Gastrocnemius medialis (tissue), 4 donors: ENCODE measurements around the gene COBL. TPM values are rescaled to one million over a fixed set of nuclear protein-coding genes. Genes with fewer than 3 reads are reported as not detected.

Experiments
- ATAC-seq, 2 donors: fragments of 150-250 bp; one replicate each; pipeline ENCODE4 v1.9.1; 2016
- DNase-seq, 2 donors: peaks; one replicate each; pipeline ENCODE4 v3.0.0-alpha.2; 2019
- H3K27ac ChIP-seq, 4 donors: fragments of 200-600 bp; sonication (generic); 1 replicate in 1 of 4; 2 replicates in 3 of 4; pipeline ENCODE4 v1.5.1; 2016 to 2018; ENCODE audit warnings: mild to moderate bottlenecking in 2 of 4, moderate library complexity in 1 of 4
- H3K27me3 ChIP-seq, 3 donors: fragments of 200-600 bp; sonication (generic) in 2 of 3; 1 replicate in 1 of 3; 2 replicates in 2 of 3; pipeline versions ENCODE4 v1.5.1 to v1.6.0; 2016 to 2019; ENCODE audit warnings: mild to moderate bottlenecking in 1 of 3, moderate library complexity in 1 of 3
- H3K36me3 ChIP-seq, 2 donors: fragments of 200-600 bp; sonication (generic) in 1 of 2; one replicate each; pipeline ENCODE4 v1.5.1; 2017 to 2018
- H3K4me1 ChIP-seq, 2 donors: fragments of 200-600 bp; sonication (generic) in 1 of 2; one replicate each; pipeline ENCODE4 v1.5.1; 2016 to 2017; ENCODE audit warnings: mild to moderate bottlenecking in 2 of 2
- H3K4me3 ChIP-seq, 4 donors: fragments of 200-600 bp; sonication (generic) in 3 of 4; 1 replicate in 1 of 4; 2 replicates in 3 of 4; pipeline ENCODE4 v1.5.1; 2016 to 2019; ENCODE audit warnings: mild to moderate bottlenecking in 2 of 4
- H3K9me3 ChIP-seq, 3 donors: fragments of 200-600 bp; sonication (generic) in 2 of 3; 1 replicate in 1 of 3; 2 replicates in 2 of 3; pipeline ENCODE4 v1.5.1; 2016 to 2019
- POLR2A ChIP-seq, 2 donors: fragments of 450-650 bp; IDR thresholded peaks; one replicate each; pipeline ENCODE4 v1.6.1; 2017; ENCODE audit warnings: antibody characterized with exemption in 2 of 2, mild to moderate bottlenecking in 2 of 2, moderate library complexity in 2 of 2
- in situ Hi-C, 4 donors: fragments of 200-750 bp; cut with MboI; loops; one replicate each; pipeline versions ENCODE4 v1.15.0 to v1.8.0; 2017; ENCODE audit warnings: low sequenced_read_pairs in 4 of 4
- intact Hi-C: fragments of 100-400 bp; cut with DNase I; formaldehyde crosslinking; loops from one replicate; pipeline ENCODE4 v1.15.1; 2023; ENCODE audit warnings: low total_unique reads
- total RNA-seq, 4 donors: library from RNA; depleted of rRNA; stranded (reverse); fragments of >200 nt; gene quantifications; one replicate each; pipeline versions ENCODE4 v1.1.0 to v1.2.3, GENCODE V29; 2016
- TF ChIP-seq, protein P1 (sequence below), 5 experiments: fragments of 450-650 bp in 3 of 5; fragments of 200-600 bp in 2 of 5; sonication (generic) in 2 of 5; IDR thresholded peaks in 4 of 5; conservative IDR thresholded peaks in 1 of 5; 1 replicate in 4 of 5; 2 replicates in 1 of 5; pipeline ENCODE4 v1.5.1; 2016 to 2019; ENCODE audit warnings: antibody characterized with exemption in 5 of 5, mild to moderate bottlenecking in 3 of 5, moderate library complexity in 3 of 5

The COBL gene
- total RNA-seq, 4 donors from 2014 or later: 82.1 to 170 (median 124) TPM

DNA sequence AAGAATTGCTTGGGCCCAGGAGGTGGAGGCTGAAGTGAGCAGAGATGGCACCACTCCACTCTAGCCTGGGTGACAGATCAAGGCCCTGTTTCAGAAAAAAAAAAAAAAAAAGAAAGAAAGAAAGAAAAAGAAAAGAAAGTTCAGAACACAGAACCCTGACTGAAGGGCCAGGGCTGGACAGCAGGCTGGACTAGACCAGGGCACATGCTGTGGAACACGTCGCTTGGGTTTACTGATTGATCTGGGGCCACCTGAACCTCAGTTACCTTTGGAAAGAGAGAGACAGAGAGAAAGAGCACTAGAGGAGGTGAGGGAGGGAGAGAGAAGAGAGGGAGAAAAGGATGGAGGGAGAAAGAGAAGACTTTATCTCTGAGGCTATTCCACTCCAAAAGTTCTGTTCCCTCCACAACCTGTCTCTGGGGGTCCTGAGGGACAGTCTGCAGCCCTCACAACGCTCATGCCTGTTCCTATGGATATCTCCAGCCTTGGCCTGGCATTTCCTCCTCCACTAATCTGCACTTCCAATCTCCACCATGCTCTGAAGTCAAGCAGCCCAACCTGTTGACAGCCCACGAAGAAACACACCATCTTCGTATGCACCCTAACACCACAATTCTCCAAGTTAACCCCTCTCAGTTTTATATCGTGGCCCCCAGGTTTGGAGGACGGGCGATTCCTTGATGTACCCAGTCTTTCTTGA lies 81.8 kb downstream of the COBL start:
- in situ Hi-C loops: no loop called here
- no peak for DNase-seq
- no peaks in the 10 kb centered on the region for H3K36me3 ChIP-seq
- H3K4me3 ChIP-seq: no peak overlapping the region
- H3K27ac ChIP-seq: peak overlapping the region; percentile 83 to 91 (median 88)
- H3K4me1 ChIP-seq: peaks cover 30 to 32% of the 10 kb centered on the region in 2 donors
- ATAC-seq: no peak
- H3K27me3 ChIP-seq: no peaks in the 10 kb centered on the region
- intact Hi-C loops: loop anchor here (2.0 kb wide), 2 partner anchors 14 to 44 kb away; no protein-coding TSS in a partner anchor
- TF ChIP-seq POLR2A (IDR thresholded peaks at IDR 0.05): no peak
- TF ChIP-seq, protein P1, sequence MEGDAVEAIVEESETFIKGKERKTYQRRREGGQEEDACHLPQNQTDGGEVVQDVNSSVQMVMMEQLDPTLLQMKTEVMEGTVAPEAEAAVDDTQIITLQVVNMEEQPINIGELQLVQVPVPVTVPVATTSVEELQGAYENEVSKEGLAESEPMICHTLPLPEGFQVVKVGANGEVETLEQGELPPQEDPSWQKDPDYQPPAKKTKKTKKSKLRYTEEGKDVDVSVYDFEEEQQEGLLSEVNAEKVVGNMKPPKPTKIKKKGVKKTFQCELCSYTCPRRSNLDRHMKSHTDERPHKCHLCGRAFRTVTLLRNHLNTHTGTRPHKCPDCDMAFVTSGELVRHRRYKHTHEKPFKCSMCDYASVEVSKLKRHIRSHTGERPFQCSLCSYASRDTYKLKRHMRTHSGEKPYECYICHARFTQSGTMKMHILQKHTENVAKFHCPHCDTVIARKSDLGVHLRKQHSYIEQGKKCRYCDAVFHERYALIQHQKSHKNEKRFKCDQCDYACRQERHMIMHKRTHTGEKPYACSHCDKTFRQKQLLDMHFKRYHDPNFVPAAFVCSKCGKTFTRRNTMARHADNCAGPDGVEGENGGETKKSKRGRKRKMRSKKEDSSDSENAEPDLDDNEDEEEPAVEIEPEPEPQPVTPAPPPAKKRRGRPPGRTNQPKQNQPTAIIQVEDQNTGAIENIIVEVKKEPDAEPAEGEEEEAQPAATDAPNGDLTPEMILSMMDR (IDR thresholded peaks at IDR 0.05 in 4 of 5, conservative IDR thresholded peaks at IDR 0.05 in 1 of 5): no peak
- H3K9me3 ChIP-seq: no peaks in the 10 kb centered on the region

DNA sequence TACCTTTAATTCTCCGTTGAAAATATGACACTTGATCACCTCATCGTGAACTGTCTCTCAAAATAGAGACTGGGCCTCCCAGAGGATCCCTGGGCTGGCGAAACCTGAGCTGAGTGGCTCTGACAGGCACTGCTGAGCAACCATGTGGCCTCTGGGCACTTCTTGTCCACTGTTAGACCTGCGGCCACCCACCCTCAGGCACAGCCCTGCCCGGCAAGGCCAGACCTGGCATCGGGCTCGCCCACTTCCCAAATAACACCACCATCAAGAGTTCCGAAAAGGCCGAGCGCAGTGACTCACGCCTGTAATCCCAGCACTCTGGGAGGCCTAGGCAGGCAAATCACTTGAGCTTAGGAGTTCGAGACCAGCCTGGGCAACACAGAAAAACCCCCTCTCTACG lies 82.5 kb downstream of the COBL start:
- Histone ChIP-seq H3K36me3 (no peaks in the 10 kb centered on the region), H3K27ac (peak overlapping the region; percentile 83 to 91 (median 88)), H3K27me3 (no peaks in the 10 kb centered on the region), H3K4me3 (no peak overlapping the region), H3K4me1 (peaks cover 30 to 33% of the 10 kb centered on the region in 2 donors), H3K9me3 (no peaks in the 10 kb centered on the region)
- peak; percentile 97 to 98 for DNase-seq
- intact Hi-C loops (loop anchor here (2.0 kb wide), 2 partner anchors 15 to 45 kb away; no protein-coding TSS in a partner anchor), in situ Hi-C loops (no loop called here)
- ATAC-seq: peak; percentile 94 to 97
- TF ChIP-seq, protein P1 (IDR thresholded peaks at IDR 0.05 in 4 of 5, conservative IDR thresholded peaks at IDR 0.05 in 1 of 5): no peak
- peak in 1 of 2 donors; percentile 43 for TF ChIP-seq POLR2A (IDR thresholded peaks at IDR 0.05)

DNA sequence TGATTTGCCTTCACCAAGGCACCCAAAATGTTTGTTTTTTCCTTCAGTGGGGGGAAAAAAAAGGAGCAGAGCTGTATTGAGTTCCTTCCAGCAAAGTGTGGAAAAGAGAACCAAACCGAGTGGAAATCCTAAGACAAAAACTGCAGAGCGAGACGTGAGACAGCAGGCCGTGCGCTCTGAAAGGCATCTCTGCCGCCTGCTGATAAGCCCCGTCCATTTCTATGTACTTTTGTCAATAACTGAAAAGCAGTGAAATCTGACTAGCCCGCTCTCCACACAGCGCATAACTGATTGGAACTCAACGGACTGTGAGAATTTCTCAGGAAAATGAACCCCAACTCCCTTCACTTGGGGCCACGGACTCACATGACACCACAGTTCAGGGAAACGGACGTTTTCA lies 83.2 kb downstream of the COBL start:
- Histone ChIP-seq H3K4me3 (peak overlapping the region in 1 of 4 donors; percentile 15), H3K36me3 (no peaks in the 10 kb centered on the region), H3K9me3 (no peaks in the 10 kb centered on the region), H3K4me1 (peaks cover 36 to 40% of the 10 kb centered on the region in 2 donors), H3K27ac (peak overlapping the region; percentile 83 to 91 (median 88)), H3K27me3 (no peaks in the 10 kb centered on the region)
- intact Hi-C loops (no loop called here), in situ Hi-C loops (no loop called here)
- DNase-seq (no peak), ATAC-seq (peak; percentile 1 to 16)
- no peak for TF ChIP-seq POLR2A (IDR thresholded peaks at IDR 0.05)
- TF ChIP-seq, protein P1 (IDR thresholded peaks at IDR 0.05 in 4 of 5, conservative IDR thresholded peaks at IDR 0.05 in 1 of 5): no peak

DNA sequence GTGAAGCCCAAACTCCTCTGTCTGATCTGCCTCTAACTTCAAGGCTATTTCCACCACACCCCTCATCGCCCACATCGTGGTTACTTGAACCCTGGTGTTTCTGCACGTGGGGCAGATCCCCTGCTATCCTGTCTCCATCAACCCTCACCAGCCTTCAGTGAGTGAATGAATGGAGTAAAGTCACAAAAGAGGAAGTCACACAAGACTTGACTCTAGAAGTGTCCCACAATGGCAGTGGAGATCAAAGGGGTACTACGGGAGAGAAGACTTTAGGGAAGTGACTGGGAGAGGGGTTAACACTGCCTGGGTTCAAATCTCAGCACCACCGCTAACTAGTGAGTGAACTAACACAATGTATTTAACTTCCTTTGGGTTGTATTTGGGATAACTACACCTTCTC lies 85.9 kb downstream of the COBL start:
- in situ Hi-C loops (no loop called here), intact Hi-C loops (no loop called here)
- Histone ChIP-seq H3K4me1 (peaks cover 51 to 57% of the 10 kb centered on the region in 2 donors), H3K9me3 (no peaks in the 10 kb centered on the region), H3K27me3 (no peaks in the 10 kb centered on the region), H3K27ac (peak overlapping the region in 2 of 4 donors; percentile 74 to 89), H3K36me3 (no peaks in the 10 kb centered on the region), H3K4me3 (no peak overlapping the region)
- no peak for DNase-seq
- no peak for ATAC-seq
- no peak for TF ChIP-seq POLR2A (IDR thresholded peaks at IDR 0.05)
- TF ChIP-seq, protein P1 (IDR thresholded peaks at IDR 0.05 in 4 of 5, conservative IDR thresholded peaks at IDR 0.05 in 1 of 5): no peak
